Right atrium auricular region (tissue), 2 donors: Measurements from ENCODE around the gene CUEDC1. TPM values are rescaled to one million over a fixed set of nuclear protein-coding genes. Genes with fewer than 3 reads are reported as not detected.

Source experiments
- DNase-seq: peaks from one replicate; pipeline ENCODE4 v3.0.0-alpha.2; 2019; ENCODE audit warnings: low spot score
- H3K27ac ChIP-seq, 2 donors: fragments of 200-600 bp; sonication (generic); 1 replicate in 1 of 2; 2 replicates in 1 of 2; pipeline ENCODE4 v1.5.1; 2016 to 2019
- H3K27me3 ChIP-seq, 2 donors: fragments of 200-600 bp; sonication (generic); one replicate each; pipeline versions ENCODE4 v1.5.1 to v1.6.0; 2017 to 2019
- H3K36me3 ChIP-seq: fragments of 200-600 bp; sonication (generic); one replicate; pipeline ENCODE4 v1.5.1; 2016
- H3K4me1 ChIP-seq, 2 donors: fragments of 200-600 bp; sonication (generic); one replicate each; pipeline versions ENCODE4 v1.5.1 to v1.6.0; 2017 to 2019
- H3K4me3 ChIP-seq, 2 donors: fragments of 200-600 bp; sonication (generic); 1 replicate in 1 of 2; 2 replicates in 1 of 2; pipeline ENCODE4 v1.5.1; 2017 to 2019; ENCODE audit warnings: mild to moderate bottlenecking in 1 of 2, moderate library complexity in 1 of 2
- H3K9me3 ChIP-seq, 2 donors: fragments of 200-600 bp; sonication (generic); one replicate each; pipeline ENCODE4 v1.5.1; 2019
- CTCF ChIP-seq, 2 donors: fragments of 200-600 bp; sonication (generic); IDR thresholded peaks; one replicate each; pipeline ENCODE4 v1.5.1; 2019; ENCODE audit warnings: antibody characterized with exemption in 2 of 2
- total RNA-seq, 2 donors: library from RNA; depleted of rRNA; stranded (reverse); fragments of >200 nt; gene quantifications; one replicate each; pipeline ENCODE4 v1.1.0, GENCODE V29; 2016

Gene CUEDC1
- total RNA-seq, 2 donors from 2014 or later = 32.5 to 33.3 TPM

GRCh38 chr17:57834146-57834741, 121.0 kb downstream of the CUEDC1 start:
- Histone ChIP-seq H3K9me3 (no peaks in the 10 kb centered on the region), H3K4me1 (peaks cover 0 to 49% of the 10 kb centered on the region in 2 donors), H3K4me3 (no peak overlapping the region), H3K27ac (peak overlapping the region; percentile 82 to 86), H3K27me3 (no peaks in the 10 kb centered on the region), H3K36me3 (peaks cover 10% of the 10 kb centered on the region)
- no peak for TF ChIP-seq CTCF (IDR thresholded peaks at IDR 0.05)
- DNase-seq = no peak

- Histone ChIP-seq H3K9me3 (no peaks in the 10 kb centered on the region), H3K4me1 (peaks cover 0 to 43% of the 10 kb centered on the region in 2 donors), H3K36me3 (peaks cover under 1% of the 10 kb centered on the region), H3K4me3 (peak overlapping the region; percentile 32 to 46), H3K27me3 (no peaks in the 10 kb centered on the region), H3K27ac (peak overlapping the region; percentile 82 to 86)
- peak; percentile 79 for DNase-seq
- TF ChIP-seq CTCF (IDR thresholded peaks at IDR 0.05) = peak; percentile 86 to 95
Observed at GRCh38 chr17:57833179-57833939, 121.9 kb downstream of the CUEDC1 start.

- Histone ChIP-seq H3K4me1 (peaks cover 0 to 41% of the 10 kb centered on the region in 2 donors), H3K36me3 (no peaks in the 10 kb centered on the region), H3K4me3 (peak overlapping the region; percentile 32 to 46), H3K27me3 (no peaks in the 10 kb centered on the region), H3K9me3 (no peaks in the 10 kb centered on the region), H3K27ac (peak overlapping the region; percentile 82 to 86)
- TF ChIP-seq CTCF (IDR thresholded peaks at IDR 0.05) = no peak
- DNase-seq = no peak
Observed at GRCh38 chr17:57832314-57833178, 122.7 kb downstream of the CUEDC1 start.

GRCh38 chr17:57830880-57831279, 124.3 kb downstream of the CUEDC1 start:
- no peak for TF ChIP-seq CTCF (IDR thresholded peaks at IDR 0.05)
- DNase-seq = no peak

GRCh38 chr17:57823469-57824401, 131.5 kb downstream of the CUEDC1 start:
- H3K36me3 ChIP-seq = peaks cover 5% of the 10 kb centered on the region
- no peak for DNase-seq
- H3K4me1 ChIP-seq = no peaks in the 10 kb centered on the region
- no peak overlapping the region for H3K27ac ChIP-seq
- H3K9me3 ChIP-seq = no peaks in the 10 kb centered on the region
- no peaks in the 10 kb centered on the region for H3K27me3 ChIP-seq
- H3K4me3 ChIP-seq = no peak overlapping the region
- no peak for TF ChIP-seq CTCF (IDR thresholded peaks at IDR 0.05)

More at GRCh38 chr17:57830880-57831279, 124.3 kb downstream of the CUEDC1 start:
- H3K27me3 ChIP-seq = no peaks in the 10 kb centered on the region
- no peaks in the 10 kb centered on the region for H3K9me3 ChIP-seq
- no peak overlapping the region for H3K27ac ChIP-seq
- H3K4me1 ChIP-seq = peaks cover 0 to 38% of the 10 kb centered on the region in 2 donors
- no peak overlapping the region for H3K4me3 ChIP-seq
- peaks cover 5% of the 10 kb centered on the region for H3K36me3 ChIP-seq
